Lower lobe of right lung (tissue), 2 donors: ENCODE measurements around the gene LGR6. TPM values are rescaled to one million over a fixed set of nuclear protein-coding genes. Genes with fewer than 3 reads are reported as not detected.

ENCODE experiments used
- ATAC-seq, 2 donors: fragments of 200-7000 bp; cut with Tn5 transposase; one replicate each; pipeline ENCODE4 v1.9.1; 2020 to 2022; ENCODE audit warnings: mild to moderate bottlenecking in 2 of 2, moderate library complexity in 2 of 2
- DNase-seq: peaks from one replicate; pipeline ENCODE4 v3.0.0-alpha.2; 2020
- H3K27ac ChIP-seq: fragments of 200-600 bp; one replicate; pipeline ENCODE4 v1.8.0; 2022
- H3K27me3 ChIP-seq: fragments of 200-600 bp; one replicate; pipeline ENCODE4 v1.8.0; 2022; ENCODE audit warnings: low read depth
- H3K36me3 ChIP-seq: fragments of 200-600 bp; one replicate; pipeline ENCODE4 v1.8.0; 2022; ENCODE audit warnings: mild to moderate bottlenecking
- H3K4me1 ChIP-seq: fragments of 200-600 bp; one replicate; pipeline ENCODE4 v1.8.0; 2022
- H3K4me3 ChIP-seq: fragments of 200-600 bp; one replicate; pipeline ENCODE4 v1.8.0; 2022; ENCODE audit warnings: mild to moderate bottlenecking
- H3K9me3 ChIP-seq: fragments of 200-600 bp; one replicate; pipeline ENCODE4 v1.8.0; 2022
- CTCF ChIP-seq: fragments of 200-600 bp; IDR thresholded peaks from one replicate; pipeline ENCODE4 v1.8.0; 2022; ENCODE audit warnings: antibody characterized with exemption, mild to moderate bottlenecking
- intact Hi-C: fragments of 100-400 bp; cut with DNase I; formaldehyde crosslinking; loops from one replicate; pipeline ENCODE4 v1.11.0; 2022
- total RNA-seq: library from RNA; stranded (reverse); fragmentation: NEBNext Ultra II Directional; extraction: Animal tissue kit (Norgen Biotek cat#: 25700); gene quantifications from one replicate; pipeline ENCODE4 v1.2.1, GENCODE V29; 2021
- donor health status: DM: no; HTN: yes; CAD: no; lungs with severe emphysema.

The LGR6 gene
- total RNA-seq, 1 donor from 2014 or later = 1.7 TPM

GRCh38 chr1:202275061-202275770 is 81.6 kb downstream of the LGR6 start:
- Histone ChIP-seq H3K4me3 (no peak overlapping the region), H3K36me3 (no peaks in the 10 kb centered on the region), H3K27ac (no peak overlapping the region), H3K4me1 (no peaks in the 10 kb centered on the region), H3K27me3 (peaks cover 8% of the 10 kb centered on the region), H3K9me3 (no peaks in the 10 kb centered on the region)
- no peak for TF ChIP-seq CTCF
- ATAC-seq (no peak), DNase-seq (no peak)
- intact Hi-C loops = no loop called here

GRCh38 chr1:202276081-202276715 is 82.6 kb downstream of the LGR6 start:
- H3K27ac ChIP-seq = no peak overlapping the region
- H3K27me3 ChIP-seq = peaks cover 2% of the 10 kb centered on the region
- no peaks in the 10 kb centered on the region for H3K9me3 ChIP-seq
- ATAC-seq (no peak), DNase-seq (no peak)
- H3K36me3 ChIP-seq = no peaks in the 10 kb centered on the region
- H3K4me1 ChIP-seq = no peaks in the 10 kb centered on the region
- intact Hi-C loops = no loop called here
- H3K4me3 ChIP-seq = no peak overlapping the region
- no peak for TF ChIP-seq CTCF

GRCh38 chr1:202276920-202277319 is 83.3 kb downstream of the LGR6 start:
- intact Hi-C loops = no loop called here

GRCh38 chr1:202278751-202279150 is 85.2 kb downstream of the LGR6 start:
- ATAC-seq (no peak), DNase-seq (no peak)
- Histone ChIP-seq H3K4me1 (peaks cover 14% of the 10 kb centered on the region), H3K36me3 (no peaks in the 10 kb centered on the region), H3K27ac (no peak overlapping the region), H3K9me3 (no peaks in the 10 kb centered on the region), H3K27me3 (no peaks in the 10 kb centered on the region), H3K4me3 (no peak overlapping the region)
- TF ChIP-seq CTCF = no peak
- intact Hi-C loops = no loop called here

More at GRCh38 chr1:202276920-202277319, 83.3 kb downstream of the LGR6 start:
- Histone ChIP-seq H3K36me3 (no peaks in the 10 kb centered on the region), H3K4me3 (no peak overlapping the region), H3K9me3 (no peaks in the 10 kb centered on the region), H3K4me1 (no peaks in the 10 kb centered on the region), H3K27me3 (no peaks in the 10 kb centered on the region), H3K27ac (no peak overlapping the region)
- TF ChIP-seq CTCF = no peak
- ATAC-seq (no peak), DNase-seq (no peak)

- no peak for DNase-seq
- H3K27ac ChIP-seq = no peak overlapping the region
- intact Hi-C loops = no loop called here
- no peak for TF ChIP-seq CTCF
- H3K4me3 ChIP-seq = no peak overlapping the region
- no peak for ATAC-seq
- no peaks in the 10 kb centered on the region for H3K36me3 ChIP-seq
- peaks cover 17% of the 10 kb centered on the region for H3K4me1 ChIP-seq
- H3K9me3 ChIP-seq = no peaks in the 10 kb centered on the region
- no peaks in the 10 kb centered on the region for H3K27me3 ChIP-seq
These were observed 86.2 kb downstream of the LGR6 start for GRCh38 chr1:202279806-202280205.
